Hepatocyte (in vitro differentiated cells): Measurements from ENCODE around the gene PAM. TPM values are rescaled to one million over a fixed set of nuclear protein-coding genes. Genes with fewer than 3 reads are reported as not detected.

ENCODE experiments used
- DNase-seq: peaks from one replicate; pipeline ENCODE4 v3.0.0-alpha.2; 2016; ENCODE audit warnings: low spot score
- H2AFZ ChIP-seq: fragments of 200-600 bp; sonication (generic); 2 replicates; pipeline ENCODE4 v1.6.0; 2016; ENCODE audit warnings: antibody characterized with exemption, mild to moderate bottlenecking
- H3K27ac ChIP-seq: fragments of 200-600 bp; sonication (generic); 2 replicates; pipeline ENCODE4 v1.5.1; 2016; ENCODE audit warnings: mild to moderate bottlenecking
- H3K27me3 ChIP-seq: fragments of 200-600 bp; sonication (generic); 2 replicates; pipeline ENCODE4 v1.6.1; 2016
- H3K36me3 ChIP-seq: fragments of 200-600 bp; sonication (generic); replicated peaks from 2 replicates; pipeline ENCODE4 v1.5.1; 2016; ENCODE audit warnings: low read depth; ENCODE audit not compliant: insufficient read depth
- H3K4me1 ChIP-seq: fragments of 200-600 bp; sonication (generic); 2 replicates; pipeline ENCODE4 v1.5.1; 2016; ENCODE audit warnings: mild to moderate bottlenecking, moderate library complexity; ENCODE audit not compliant: insufficient read depth
- H3K4me2 ChIP-seq: fragments of 200-600 bp; sonication (generic); 2 replicates; pipeline ENCODE4 v1.6.0; 2016
- H3K4me3 ChIP-seq: fragments of 200-600 bp; sonication (generic); 2 replicates; pipeline ENCODE4 v1.5.1; 2016; ENCODE audit warnings: mild to moderate bottlenecking
- H3K79me2 ChIP-seq: fragments of 200-600 bp; sonication (generic); 2 replicates; pipeline ENCODE4 v1.6.0; 2017; ENCODE audit warnings: mild to moderate bottlenecking
- H3K9me2 ChIP-seq: fragments of 200-600 bp; sonication (generic); replicated peaks from 2 replicates; pipeline ENCODE4 v1.6.0; 2017; ENCODE audit warnings: mild to moderate bottlenecking; ENCODE audit not compliant: insufficient read depth
- H3K9me3 ChIP-seq: fragments of 200-600 bp; sonication (generic); 2 replicates; pipeline ENCODE4 v1.5.1; 2016; ENCODE audit warnings: low read depth, mild to moderate bottlenecking
- H4K20me1 ChIP-seq: fragments of 200-600 bp; sonication (generic); 2 replicates; pipeline ENCODE4 v1.6.0; 2016; ENCODE audit warnings: mild to moderate bottlenecking; ENCODE audit not compliant: insufficient read depth, poor library complexity, severe bottlenecking
- CTCF ChIP-seq: fragments of 200-600 bp; sonication (generic); IDR thresholded peaks from 2 replicates; pipeline ENCODE4 v1.5.1; 2016; ENCODE audit warnings: antibody characterized with exemption, mild to moderate bottlenecking; ENCODE audit not compliant: poor library complexity
- EZH2 ChIP-seq: fragments of 200-600 bp; sonication (generic); IDR thresholded peaks from 2 replicates; pipeline ENCODE4 v1.6.1; 2016; ENCODE audit warnings: antibody characterized with exemption, mild to moderate bottlenecking, borderline replicate concordance
- EZH2phosphoT487 ChIP-seq: fragments of 200-600 bp; sonication (generic); IDR thresholded peaks from one replicate; pipeline ENCODE4 v1.6.1; 2018; ENCODE audit warnings: antibody characterized with exemption, mild to moderate bottlenecking, low read depth, moderate library complexity; ENCODE audit not compliant: unreplicated experiment, severe bottlenecking
- WGBS: methylation state at CpG from one replicate; pipeline ENCODE4 v1.1.6; 2016; ENCODE audit warnings: low lambda C conversion rate; ENCODE audit errors: missing lambda C conversion rate; 5-methylcytosine and 5-hydroxymethylcytosine counted together
- polyA plus RNA-seq: library from polyadenylated mRNA; unstranded; fragments of >200 nt; fragmentation: Nextera tagmentation; extraction: Ambion mirVana; gene quantifications from 2 replicates; pipeline ENCODE4 v1.2.1, GENCODE V29; 2016
- total RNA-seq: library from RNA; depleted of rRNA; stranded (reverse); fragments of >200 nt; gene quantifications from 2 replicates; pipeline ENCODE4 v1.2.3, GENCODE V29; 2014

PAM gene
- total and polyA plus RNA-seq, 2 experiments from 2014 or later, result 118 to 158 TPM

GRCh38 chr5:102809033-102809432, 53.9 kb downstream of the PAM start:
- H3K36me3 ChIP-seq, result no peaks in the 10 kb centered on the region
- H3K4me2 ChIP-seq, result peak overlapping the region; percentile 38
- H3K79me2 ChIP-seq, result no peaks in the 10 kb centered on the region
- DNase-seq, result no peak
- no peaks in the 10 kb centered on the region for H4K20me1 ChIP-seq
- no peak overlapping the region for H2AFZ ChIP-seq
- H3K4me1 ChIP-seq, result no peaks in the 10 kb centered on the region
- no peak overlapping the region for H3K4me3 ChIP-seq
- no peaks in the 10 kb centered on the region for H3K9me3 ChIP-seq
- no peaks in the 10 kb centered on the region for H3K9me2 ChIP-seq
- WGBS, result 81% methylated on average over 4 of the region's 4 CpGs
- no peaks in the 10 kb centered on the region for H3K27me3 ChIP-seq
- H3K27ac ChIP-seq, result no peak overlapping the region
- no peak for TF ChIP-seq EZH2
- no peak for TF ChIP-seq CTCF
- no peak for TF ChIP-seq EZH2phosphoT487

GRCh38 chr5:102811972-102812371, 56.9 kb downstream of the PAM start:
- Histone ChIP-seq H2AFZ (no peak overlapping the region), H4K20me1 (no peaks in the 10 kb centered on the region), H3K36me3 (no peaks in the 10 kb centered on the region), H3K4me3 (no peak overlapping the region), H3K4me1 (no peaks in the 10 kb centered on the region), H3K9me2 (no peaks in the 10 kb centered on the region), H3K4me2 (no peak overlapping the region), H3K27ac (no peak overlapping the region), H3K79me2 (no peaks in the 10 kb centered on the region), H3K9me3 (no peaks in the 10 kb centered on the region), H3K27me3 (no peaks in the 10 kb centered on the region)
- DNase-seq, result no peak
- WGBS, result 68% methylated on average over 2 of the region's 2 CpGs
- no peak for TF ChIP-seq EZH2phosphoT487
- no peak for TF ChIP-seq EZH2
- TF ChIP-seq CTCF, result no peak

- Histone ChIP-seq H4K20me1 (no peaks in the 10 kb centered on the region), H3K4me2 (no peak overlapping the region), H2AFZ (no peak overlapping the region), H3K4me3 (no peak overlapping the region), H3K9me2 (no peaks in the 10 kb centered on the region), H3K27ac (no peak overlapping the region), H3K79me2 (no peaks in the 10 kb centered on the region), H3K27me3 (no peaks in the 10 kb centered on the region), H3K36me3 (no peaks in the 10 kb centered on the region), H3K4me1 (no peaks in the 10 kb centered on the region), H3K9me3 (no peaks in the 10 kb centered on the region)
- WGBS, result 0% methylated on average over 1 of the region's 1 CpG
- TF ChIP-seq EZH2, result no peak
- no peak for TF ChIP-seq CTCF
- no peak for TF ChIP-seq EZH2phosphoT487
- DNase-seq, result no peak
These were observed 58.6 kb downstream of the PAM start for GRCh38 chr5:102813740-102814139.

- Histone ChIP-seq H3K4me2 (no peak overlapping the region), H3K9me2 (no peaks in the 10 kb centered on the region), H3K79me2 (no peaks in the 10 kb centered on the region), H3K36me3 (no peaks in the 10 kb centered on the region), H4K20me1 (no peaks in the 10 kb centered on the region), H3K27me3 (no peaks in the 10 kb centered on the region), H2AFZ (no peak overlapping the region), H3K9me3 (no peaks in the 10 kb centered on the region), H3K27ac (no peak overlapping the region), H3K4me3 (no peak overlapping the region), H3K4me1 (no peaks in the 10 kb centered on the region)
- no peak for DNase-seq
- whole genome bisulfite sequencing, result 87% methylated on average over 4 of the region's 4 CpGs
- TF ChIP-seq EZH2phosphoT487, result no peak
- TF ChIP-seq CTCF, result no peak
- TF ChIP-seq EZH2, result no peak
These were observed 60.0 kb downstream of the PAM start for GRCh38 chr5:102815084-102815483.
